A673 (cell line): ENCODE measurements around the gene DNAJC6.

Source experiments
- EZH2 ChIP-seq: fragments of 200-600 bp; sonication (generic); IDR thresholded peaks from 2 replicates; pipeline ENCODE4 v1.6.1; 2017; ENCODE audit warnings: borderline replicate concordance, low read depth, mild to moderate bottlenecking, mixed read lengths, antibody characterized with exemption, low read length; ENCODE audit not compliant: poor library complexity, severe bottlenecking
- TF ChIP-seq, protein P1 (sequence below): fragments of 300-800, 200-600 bp; sonication (generic); conservative IDR thresholded peaks from 2 replicates; pipeline ENCODE4 v1.5.1; 2017; ENCODE audit warnings: low read depth, mild to moderate bottlenecking, antibody characterized with exemption, low read length, moderate library complexity, mixed read lengths

DNA sequence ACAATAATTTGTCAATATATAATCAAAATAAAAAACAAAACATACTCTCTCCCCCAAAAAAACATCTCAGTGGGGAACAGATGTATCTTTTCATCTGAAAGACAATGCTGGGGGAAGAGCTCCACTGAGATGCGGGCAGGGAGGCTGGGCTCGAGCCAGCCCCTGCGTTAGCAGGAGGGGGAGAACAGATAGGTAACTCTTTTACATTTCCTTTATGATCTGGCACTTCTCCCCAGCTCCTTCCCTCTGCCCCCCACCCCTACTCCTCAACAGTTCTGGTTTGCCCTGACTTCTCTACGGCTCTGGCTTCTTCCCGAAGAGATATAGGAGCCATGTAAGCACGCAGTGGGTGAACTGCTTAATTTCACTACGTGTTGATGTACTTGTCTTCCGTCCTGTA is 123.6 kb downstream of the DNAJC6 start:
- TF ChIP-seq, protein P1, sequence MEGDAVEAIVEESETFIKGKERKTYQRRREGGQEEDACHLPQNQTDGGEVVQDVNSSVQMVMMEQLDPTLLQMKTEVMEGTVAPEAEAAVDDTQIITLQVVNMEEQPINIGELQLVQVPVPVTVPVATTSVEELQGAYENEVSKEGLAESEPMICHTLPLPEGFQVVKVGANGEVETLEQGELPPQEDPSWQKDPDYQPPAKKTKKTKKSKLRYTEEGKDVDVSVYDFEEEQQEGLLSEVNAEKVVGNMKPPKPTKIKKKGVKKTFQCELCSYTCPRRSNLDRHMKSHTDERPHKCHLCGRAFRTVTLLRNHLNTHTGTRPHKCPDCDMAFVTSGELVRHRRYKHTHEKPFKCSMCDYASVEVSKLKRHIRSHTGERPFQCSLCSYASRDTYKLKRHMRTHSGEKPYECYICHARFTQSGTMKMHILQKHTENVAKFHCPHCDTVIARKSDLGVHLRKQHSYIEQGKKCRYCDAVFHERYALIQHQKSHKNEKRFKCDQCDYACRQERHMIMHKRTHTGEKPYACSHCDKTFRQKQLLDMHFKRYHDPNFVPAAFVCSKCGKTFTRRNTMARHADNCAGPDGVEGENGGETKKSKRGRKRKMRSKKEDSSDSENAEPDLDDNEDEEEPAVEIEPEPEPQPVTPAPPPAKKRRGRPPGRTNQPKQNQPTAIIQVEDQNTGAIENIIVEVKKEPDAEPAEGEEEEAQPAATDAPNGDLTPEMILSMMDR = no peak
- TF ChIP-seq EZH2 = no peak
